Panc1 (cell line): ENCODE results near the gene SLC37A1.

Source experiments
- POLR2AphosphoS5 ChIP-seq: IDR thresholded peaks from 2 replicates; pipeline ENCODE4 v1.6.1; 2012; ENCODE audit warnings: mild to moderate bottlenecking, low read depth, low read length, moderate library complexity
- TCF7L2 ChIP-seq: IDR thresholded peaks from 2 replicates; pipeline ENCODE4 v1.6.1; 2011; ENCODE audit warnings: mild to moderate bottlenecking, low read depth, low read length, inconsistent platforms
- TF ChIP-seq, protein P1 (sequence below): fragments of 450-650 bp; IDR thresholded peaks from 2 replicates; pipeline ENCODE4 v1.5.1; 2017; ENCODE audit warnings: mild to moderate bottlenecking
- TF ChIP-seq, protein P2 (sequence below), 2 experiments: IDR thresholded peaks; 2 replicates each; pipeline ENCODE4 v1.6.1; 2011 to 2012; ENCODE audit warnings: low read depth in 2 of 2, control low read depth in 1 of 2, low read length in 1 of 2, mild to moderate bottlenecking in 1 of 2, moderate library complexity in 1 of 2; ENCODE audit not compliant: insufficient read depth in 1 of 2

GRCh38 chr21:42518626-42519025 is 5.0 kb downstream of the SLC37A1 start:
- TF ChIP-seq, protein P1, sequence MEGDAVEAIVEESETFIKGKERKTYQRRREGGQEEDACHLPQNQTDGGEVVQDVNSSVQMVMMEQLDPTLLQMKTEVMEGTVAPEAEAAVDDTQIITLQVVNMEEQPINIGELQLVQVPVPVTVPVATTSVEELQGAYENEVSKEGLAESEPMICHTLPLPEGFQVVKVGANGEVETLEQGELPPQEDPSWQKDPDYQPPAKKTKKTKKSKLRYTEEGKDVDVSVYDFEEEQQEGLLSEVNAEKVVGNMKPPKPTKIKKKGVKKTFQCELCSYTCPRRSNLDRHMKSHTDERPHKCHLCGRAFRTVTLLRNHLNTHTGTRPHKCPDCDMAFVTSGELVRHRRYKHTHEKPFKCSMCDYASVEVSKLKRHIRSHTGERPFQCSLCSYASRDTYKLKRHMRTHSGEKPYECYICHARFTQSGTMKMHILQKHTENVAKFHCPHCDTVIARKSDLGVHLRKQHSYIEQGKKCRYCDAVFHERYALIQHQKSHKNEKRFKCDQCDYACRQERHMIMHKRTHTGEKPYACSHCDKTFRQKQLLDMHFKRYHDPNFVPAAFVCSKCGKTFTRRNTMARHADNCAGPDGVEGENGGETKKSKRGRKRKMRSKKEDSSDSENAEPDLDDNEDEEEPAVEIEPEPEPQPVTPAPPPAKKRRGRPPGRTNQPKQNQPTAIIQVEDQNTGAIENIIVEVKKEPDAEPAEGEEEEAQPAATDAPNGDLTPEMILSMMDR = no peak
- TF ChIP-seq, protein P2, sequence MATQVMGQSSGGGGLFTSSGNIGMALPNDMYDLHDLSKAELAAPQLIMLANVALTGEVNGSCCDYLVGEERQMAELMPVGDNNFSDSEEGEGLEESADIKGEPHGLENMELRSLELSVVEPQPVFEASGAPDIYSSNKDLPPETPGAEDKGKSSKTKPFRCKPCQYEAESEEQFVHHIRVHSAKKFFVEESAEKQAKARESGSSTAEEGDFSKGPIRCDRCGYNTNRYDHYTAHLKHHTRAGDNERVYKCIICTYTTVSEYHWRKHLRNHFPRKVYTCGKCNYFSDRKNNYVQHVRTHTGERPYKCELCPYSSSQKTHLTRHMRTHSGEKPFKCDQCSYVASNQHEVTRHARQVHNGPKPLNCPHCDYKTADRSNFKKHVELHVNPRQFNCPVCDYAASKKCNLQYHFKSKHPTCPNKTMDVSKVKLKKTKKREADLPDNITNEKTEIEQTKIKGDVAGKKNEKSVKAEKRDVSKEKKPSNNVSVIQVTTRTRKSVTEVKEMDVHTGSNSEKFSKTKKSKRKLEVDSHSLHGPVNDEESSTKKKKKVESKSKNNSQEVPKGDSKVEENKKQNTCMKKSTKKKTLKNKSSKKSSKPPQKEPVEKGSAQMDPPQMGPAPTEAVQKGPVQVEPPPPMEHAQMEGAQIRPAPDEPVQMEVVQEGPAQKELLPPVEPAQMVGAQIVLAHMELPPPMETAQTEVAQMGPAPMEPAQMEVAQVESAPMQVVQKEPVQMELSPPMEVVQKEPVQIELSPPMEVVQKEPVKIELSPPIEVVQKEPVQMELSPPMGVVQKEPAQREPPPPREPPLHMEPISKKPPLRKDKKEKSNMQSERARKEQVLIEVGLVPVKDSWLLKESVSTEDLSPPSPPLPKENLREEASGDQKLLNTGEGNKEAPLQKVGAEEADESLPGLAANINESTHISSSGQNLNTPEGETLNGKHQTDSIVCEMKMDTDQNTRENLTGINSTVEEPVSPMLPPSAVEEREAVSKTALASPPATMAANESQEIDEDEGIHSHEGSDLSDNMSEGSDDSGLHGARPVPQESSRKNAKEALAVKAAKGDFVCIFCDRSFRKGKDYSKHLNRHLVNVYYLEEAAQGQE (IDR thresholded peaks at IDR 0.05; ENCODE audit: insufficient read depth in 1 of 2, low read depth in 2 of 2, low read length in 1 of 2) = no peak
- TF ChIP-seq POLR2AphosphoS5 (no peak), TCF7L2 (no peak)
